Ishikawa (cell line): ENCODE results near the gene EPS15.

ENCODE experiments used
- NFIC ChIP-seq: IDR thresholded peaks from 2 replicates; pipeline ENCODE4 v1.6.1; 2012
- TAF1 ChIP-seq: IDR thresholded peaks from 2 replicates; pipeline ENCODE4 v1.6.1; 2012; ENCODE audit warnings: low read depth, mild to moderate bottlenecking

GRCh38 chr1:51309291-51309690, 209.8 kb downstream of the EPS15 start:
- no peak for TF ChIP-seq TAF1
- no peak for TF ChIP-seq NFIC
